GM18498 (cell line): Measurements from ENCODE around the gene VAX1.
"Not testable (repeated sequence)": the region's sequence is repeated elsewhere in the genome, so short reads cannot be mapped to it uniquely, and the experiment has no call there.

Experiments used
- ATAC-seq: cut with Tn5 transposase; IDR thresholded peaks from one replicate; pipeline ENCODE4 v1.9.1; 2021; ENCODE audit warnings: mild to moderate bottlenecking, moderate library complexity; ENCODE audit not compliant: unreplicated experiment

Gene VAX1

GRCh38 chr10:117084421-117085246 is 53.4 kb downstream of the VAX1 start:
- not testable (repeated sequence) for ATAC-seq
